HFF-Myc (cell line): ENCODE data around the gene TMEM220.

ENCODE experiments used
- DNase-seq: peaks from one replicate; pipeline ENCODE4 v3.0.0-alpha.2; 2011; ENCODE audit warnings: low read depth; ENCODE audit errors: extremely low read depth
- H3K4me3 ChIP-seq: replicated peaks from 2 replicates; pipeline ENCODE4 v1.5.1; 2011; ENCODE audit warnings: low read depth, mild to moderate bottlenecking, control low read depth, low read length
- TF ChIP-seq, protein P1 (sequence below): IDR thresholded peaks from 2 replicates; pipeline ENCODE4 v1.5.1; 2012; ENCODE audit warnings: mild to moderate bottlenecking, low read depth, low read length, control low read depth; ENCODE audit errors: missing control alignments

The TMEM220 gene

DNA sequence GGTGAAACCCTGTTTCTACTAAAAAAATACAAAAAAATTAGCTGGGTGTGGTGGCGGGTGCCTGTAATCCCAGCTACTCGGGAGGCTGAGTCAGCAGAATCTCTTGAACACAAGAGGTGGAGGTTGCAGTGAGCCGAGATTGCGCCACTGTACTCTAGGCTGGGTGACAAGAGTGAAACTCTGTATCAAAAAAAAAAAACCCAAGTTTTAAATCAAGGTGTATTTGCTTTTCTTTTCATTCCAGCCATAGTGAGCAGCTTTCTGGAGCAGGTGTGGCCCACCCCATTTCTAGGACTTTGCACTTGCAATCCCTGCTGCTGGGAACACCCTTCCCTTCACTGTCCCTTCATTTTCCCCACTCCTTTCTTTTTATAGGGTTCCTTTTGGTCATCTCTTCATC is 45.2 kb upstream of the TMEM220 start:
- TF ChIP-seq, protein P1, sequence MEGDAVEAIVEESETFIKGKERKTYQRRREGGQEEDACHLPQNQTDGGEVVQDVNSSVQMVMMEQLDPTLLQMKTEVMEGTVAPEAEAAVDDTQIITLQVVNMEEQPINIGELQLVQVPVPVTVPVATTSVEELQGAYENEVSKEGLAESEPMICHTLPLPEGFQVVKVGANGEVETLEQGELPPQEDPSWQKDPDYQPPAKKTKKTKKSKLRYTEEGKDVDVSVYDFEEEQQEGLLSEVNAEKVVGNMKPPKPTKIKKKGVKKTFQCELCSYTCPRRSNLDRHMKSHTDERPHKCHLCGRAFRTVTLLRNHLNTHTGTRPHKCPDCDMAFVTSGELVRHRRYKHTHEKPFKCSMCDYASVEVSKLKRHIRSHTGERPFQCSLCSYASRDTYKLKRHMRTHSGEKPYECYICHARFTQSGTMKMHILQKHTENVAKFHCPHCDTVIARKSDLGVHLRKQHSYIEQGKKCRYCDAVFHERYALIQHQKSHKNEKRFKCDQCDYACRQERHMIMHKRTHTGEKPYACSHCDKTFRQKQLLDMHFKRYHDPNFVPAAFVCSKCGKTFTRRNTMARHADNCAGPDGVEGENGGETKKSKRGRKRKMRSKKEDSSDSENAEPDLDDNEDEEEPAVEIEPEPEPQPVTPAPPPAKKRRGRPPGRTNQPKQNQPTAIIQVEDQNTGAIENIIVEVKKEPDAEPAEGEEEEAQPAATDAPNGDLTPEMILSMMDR = no peak

GRCh38 chr17:10773391-10773790 is 43.6 kb upstream of the TMEM220 start:
- no peak for DNase-seq
- TF ChIP-seq, protein P1 = no peak
- H3K4me3 ChIP-seq = no peak overlapping the region

More for the DNA sequence above, 45.2 kb upstream of the TMEM220 start:
- no peak overlapping the region for H3K4me3 ChIP-seq
- no peak for DNase-seq

DNA sequence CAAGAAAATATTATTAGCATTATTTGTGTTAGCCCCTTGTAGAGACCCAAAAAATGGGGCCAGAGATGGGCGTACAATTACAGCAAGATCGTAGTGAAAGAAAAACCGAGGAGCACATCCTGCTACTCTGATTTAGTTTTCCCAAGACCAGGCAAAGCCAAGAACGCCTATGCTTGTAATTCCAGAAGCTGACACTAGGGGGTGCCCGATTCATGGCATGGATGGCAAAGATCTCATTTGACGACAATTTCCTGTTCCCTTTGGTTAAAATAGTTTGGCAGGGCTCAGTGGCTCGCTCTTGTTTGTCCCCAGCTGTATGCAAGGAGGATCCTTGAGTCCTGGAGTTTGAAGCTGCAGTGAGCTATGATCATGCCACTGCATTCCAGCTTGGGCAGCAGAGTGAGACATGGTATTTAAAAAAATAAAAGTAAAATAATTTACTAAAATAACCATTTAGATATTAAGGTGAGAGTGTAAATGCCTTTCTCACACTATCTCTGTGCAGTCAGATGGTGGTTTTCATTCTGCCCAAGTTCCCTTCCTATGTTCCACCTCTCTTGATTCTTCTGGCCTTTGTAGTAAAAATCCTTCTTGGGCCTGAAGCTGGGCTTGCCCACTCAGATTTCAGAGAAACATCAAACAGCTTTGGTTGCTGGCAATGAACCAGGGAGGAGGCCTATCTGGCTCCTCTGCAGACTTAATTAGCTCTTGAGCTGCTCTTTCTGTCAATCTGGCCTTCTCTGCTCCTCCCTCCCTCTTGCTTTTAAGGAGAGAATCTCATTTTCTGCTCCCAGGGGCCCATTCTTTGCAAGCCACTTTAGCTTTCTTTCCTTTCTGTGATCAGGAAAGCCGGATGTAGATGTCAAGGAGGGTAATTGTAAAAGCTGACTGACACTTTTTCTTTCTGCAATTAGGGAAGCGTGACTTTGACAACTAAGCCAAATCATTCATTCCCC is 42.9 kb upstream of the TMEM220 start:
- peak; percentile 17 for DNase-seq
- no peak overlapping the region for H3K4me3 ChIP-seq

GRCh38 chr17:10771148-10771547 is 41.3 kb upstream of the TMEM220 start:
- TF ChIP-seq, protein P1 = no peak
- no peak for DNase-seq
- H3K4me3 ChIP-seq = no peak overlapping the region

More for the DNA sequence above, 42.9 kb upstream of the TMEM220 start:
- TF ChIP-seq, protein P1 = peak; percentile 88

GRCh38 chr17:10769840-10770239 is 40.0 kb upstream of the TMEM220 start:
- TF ChIP-seq, protein P1 = no peak
- H3K4me3 ChIP-seq = no peak overlapping the region
- no peak for DNase-seq

- H3K4me3 ChIP-seq = no peak overlapping the region
- TF ChIP-seq, protein P1 = no peak
- no peak for DNase-seq
Observed at GRCh38 chr17:10768750-10769251, 39.0 kb upstream of the TMEM220 start.
